WERI-Rb-1 (cell line): ENCODE data around the gene CYP19A1.

Experiments
- DNase-seq: peaks from one replicate; pipeline ENCODE4 v3.0.0-alpha.2; 2020
- H3K27ac ChIP-seq: fragments of 250-450 bp; sonication (Bioruptor Pico); 2 replicates; pipeline ENCODE4 v1.5.1; 2020; ENCODE audit warnings: mild to moderate bottlenecking, moderate library complexity
- H3K27me3 ChIP-seq: fragments of 250-450 bp; sonication (Bioruptor Pico); 2 replicates; pipeline ENCODE4 v1.5.1; 2021; ENCODE audit warnings: mild to moderate bottlenecking, low read depth, moderate library complexity; ENCODE audit not compliant: insufficient read depth, severe bottlenecking
- H3K36me3 ChIP-seq: fragments of 250-450 bp; sonication (Bioruptor Pico); 2 replicates; pipeline ENCODE4 v1.5.1; 2020; ENCODE audit warnings: mild to moderate bottlenecking, moderate library complexity
- H3K4me3 ChIP-seq: 2 replicates; pipeline ENCODE4 v1.5.1; 2011; ENCODE audit warnings: low read depth, mild to moderate bottlenecking, control low read depth, low read length
- H3K9me3 ChIP-seq: fragments of 250-450 bp; sonication (Bioruptor Pico); 2 replicates; pipeline ENCODE4 v1.5.1; 2021; ENCODE audit warnings: mild to moderate bottlenecking, moderate library complexity; ENCODE audit not compliant: severe bottlenecking
- CTCF ChIP-seq: IDR thresholded peaks from 2 replicates; pipeline ENCODE4 v1.5.1; 2011; ENCODE audit warnings: low read depth, mild to moderate bottlenecking, control low read depth, inconsistent platforms, low read length

CYP19A1 gene

GRCh38 chr15:51314391-51315337 lies 23.7 kb downstream of the CYP19A1 start:
- H3K27me3 ChIP-seq = no peaks in the 10 kb centered on the region
- no peak for TF ChIP-seq CTCF
- no peaks in the 10 kb centered on the region for H3K36me3 ChIP-seq
- no peak overlapping the region for H3K27ac ChIP-seq
- no peak for DNase-seq
- no peak overlapping the region for H3K4me3 ChIP-seq
- H3K9me3 ChIP-seq = no peaks in the 10 kb centered on the region

- DNase-seq = no peak
- H3K27me3 ChIP-seq = no peaks in the 10 kb centered on the region
- no peak for TF ChIP-seq CTCF
- no peaks in the 10 kb centered on the region for H3K36me3 ChIP-seq
- H3K4me3 ChIP-seq = no peak overlapping the region
- no peak overlapping the region for H3K27ac ChIP-seq
- H3K9me3 ChIP-seq = no peaks in the 10 kb centered on the region
These were observed 24.6 kb downstream of the CYP19A1 start for GRCh38 chr15:51313644-51314280.

GRCh38 chr15:51313074-51313393 lies 25.4 kb downstream of the CYP19A1 start:
- Histone ChIP-seq H3K27me3 (no peaks in the 10 kb centered on the region), H3K27ac (no peak overlapping the region), H3K9me3 (no peaks in the 10 kb centered on the region), H3K36me3 (no peaks in the 10 kb centered on the region), H3K4me3 (no peak overlapping the region)
- no peak for TF ChIP-seq CTCF
- DNase-seq = no peak

GRCh38 chr15:51312166-51313073 lies 26.0 kb downstream of the CYP19A1 start:
- Histone ChIP-seq H3K36me3 (no peaks in the 10 kb centered on the region), H3K4me3 (no peak overlapping the region), H3K9me3 (no peaks in the 10 kb centered on the region), H3K27me3 (no peaks in the 10 kb centered on the region), H3K27ac (no peak overlapping the region)
- no peak for TF ChIP-seq CTCF
- DNase-seq = no peak

GRCh38 chr15:51311510-51311909 lies 26.9 kb downstream of the CYP19A1 start:
- DNase-seq = no peak
- no peaks in the 10 kb centered on the region for H3K36me3 ChIP-seq
- TF ChIP-seq CTCF = no peak
- H3K9me3 ChIP-seq = no peaks in the 10 kb centered on the region
- no peak overlapping the region for H3K4me3 ChIP-seq
- no peak overlapping the region for H3K27ac ChIP-seq
- no peaks in the 10 kb centered on the region for H3K27me3 ChIP-seq
